DOHH2 (cell line): ENCODE results near the gene PARS2.

Experiments
- H3F3A ChIP-seq: fragments of 200-600 bp; sonication (generic), shearing (Covaris generic); 2 replicates; pipeline ENCODE4 v1.6.0; 2016; ENCODE audit warnings: antibody characterized with exemption, mild to moderate bottlenecking; ENCODE audit not compliant: control insufficient read depth, insufficient read depth
- H3K27ac ChIP-seq: fragments of 200-600 bp; sonication (generic); 2 replicates; pipeline ENCODE4 v1.5.1; 2014; ENCODE audit warnings: low read depth, mild to moderate bottlenecking, low read length, moderate library complexity
- H3K27me3 ChIP-seq: fragments of 200-600 bp; sonication (generic); 2 replicates; pipeline ENCODE4 v1.6.1; 2014; ENCODE audit warnings: mild to moderate bottlenecking, low read length, mixed read lengths; ENCODE audit not compliant: control insufficient read depth
- H3K36me3 ChIP-seq: fragments of 200-600 bp; sonication (generic); 2 replicates; pipeline ENCODE4 v1.6.1; 2014; ENCODE audit warnings: mild to moderate bottlenecking, low read length, moderate library complexity, mixed read lengths; ENCODE audit not compliant: control insufficient read depth
- H3K4me1 ChIP-seq: fragments of 200-600 bp; sonication (generic); 2 replicates; pipeline ENCODE4 v1.6.1; 2014; ENCODE audit warnings: mild to moderate bottlenecking, low read length, mixed read lengths; ENCODE audit not compliant: control insufficient read depth
- H3K4me2 ChIP-seq: fragments of 200-600 bp; sonication (generic); 2 replicates; pipeline ENCODE4 v1.6.0; 2014; ENCODE audit warnings: mild to moderate bottlenecking, low read length, moderate library complexity
- H3K4me3 ChIP-seq: fragments of 200-600 bp; sonication (generic); 2 replicates; pipeline ENCODE4 v1.5.1; 2014; ENCODE audit warnings: mild to moderate bottlenecking, low read length, mixed read lengths
- H3K79me2 ChIP-seq: fragments of 200-600 bp; sonication (generic); 2 replicates; pipeline ENCODE4 v1.6.1; 2014; ENCODE audit warnings: mild to moderate bottlenecking, low read length, mixed read lengths; ENCODE audit not compliant: control insufficient read depth
- H3K9me2 ChIP-seq: fragments of 200-600 bp; sonication (generic); replicated peaks from 2 replicates; pipeline ENCODE4 v1.6.1; 2014; ENCODE audit warnings: mild to moderate bottlenecking, low read length, mixed read lengths; ENCODE audit not compliant: control insufficient read depth
- H3K9me3 ChIP-seq: fragments of 200-600 bp; sonication (generic); 2 replicates; pipeline ENCODE4 v1.6.1; 2014; ENCODE audit warnings: antibody characterized with exemption, low read length, mixed read lengths; ENCODE audit not compliant: control insufficient read depth, insufficient read depth
- H4K20me1 ChIP-seq: fragments of 200-600 bp; sonication (generic); 2 replicates; pipeline ENCODE4 v1.6.0; 2014; ENCODE audit warnings: low read depth, mild to moderate bottlenecking, antibody characterized with exemption, low read length, moderate library complexity; ENCODE audit not compliant: control insufficient read depth, insufficient read depth
- CTCF ChIP-seq: fragments of 200-600 bp; sonication (generic); IDR thresholded peaks from one replicate; pipeline ENCODE4 v1.5.1; 2014; ENCODE audit warnings: antibody characterized with exemption, mild to moderate bottlenecking, low read depth, low read length; ENCODE audit not compliant: poor library complexity, severe bottlenecking
- EZH2phosphoT487 ChIP-seq: fragments of 200-600 bp; sonication (generic); IDR thresholded peaks from 2 replicates; pipeline ENCODE4 v1.6.1; 2017; ENCODE audit warnings: borderline replicate concordance, mild to moderate bottlenecking, antibody characterized with exemption, low read length, moderate library complexity, mixed read lengths

The PARS2 gene

GRCh38 chr1:54798206-54798605 is 33.9 kb upstream of the PARS2 start:
- TF ChIP-seq CTCF (no peak), EZH2phosphoT487 (no peak)
- H3K4me2 ChIP-seq: no peak overlapping the region
- no peaks in the 10 kb centered on the region for H3K79me2 ChIP-seq

GRCh38 chr1:54796902-54797301 is 32.6 kb upstream of the PARS2 start:
- H4K20me1 ChIP-seq: no peaks in the 10 kb centered on the region; the same call in 1 of the 2 replicates
- no peak for TF ChIP-seq EZH2phosphoT487
- TF ChIP-seq CTCF: no peak
- no peak overlapping the region for H3K4me2 ChIP-seq
- H3K4me1 ChIP-seq: peaks cover 5% of the 10 kb centered on the region
- H3K27ac ChIP-seq: no peak overlapping the region
- H3K4me3 ChIP-seq: no peak overlapping the region
- H3K79me2 ChIP-seq: no peaks in the 10 kb centered on the region
- H3K27me3 ChIP-seq: peaks cover 2% of the 10 kb centered on the region; the same call in 1 of the 2 replicates
- H3F3A ChIP-seq: no peaks in the 10 kb centered on the region
- peaks cover 3% of the 10 kb centered on the region; the same call in 1 of the 2 replicates for H3K9me3 ChIP-seq
- H3K9me2 ChIP-seq: no peaks in the 10 kb centered on the region
- no peaks in the 10 kb centered on the region for H3K36me3 ChIP-seq

More at GRCh38 chr1:54798206-54798605, 33.9 kb upstream of the PARS2 start:
- Histone ChIP-seq H3K9me3 (no peaks in the 10 kb centered on the region), H3F3A (no peaks in the 10 kb centered on the region), H3K27me3 (peaks cover 2% of the 10 kb centered on the region; the same call in 1 of the 2 replicates), H3K36me3 (no peaks in the 10 kb centered on the region), H3K4me1 (peaks cover 5% of the 10 kb centered on the region), H3K27ac (no peak overlapping the region), H4K20me1 (no peaks in the 10 kb centered on the region; the same call in 1 of the 2 replicates), H3K4me3 (no peak overlapping the region), H3K9me2 (no peaks in the 10 kb centered on the region)

- Histone ChIP-seq H3K9me3 (peaks cover 3% of the 10 kb centered on the region; the same call in 1 of the 2 replicates), H3K79me2 (no peaks in the 10 kb centered on the region), H3F3A (no peaks in the 10 kb centered on the region), H3K27me3 (no peaks in the 10 kb centered on the region), H3K4me1 (no peaks in the 10 kb centered on the region), H3K27ac (no peak overlapping the region), H3K36me3 (no peaks in the 10 kb centered on the region), H3K4me2 (no peak overlapping the region), H3K9me2 (no peaks in the 10 kb centered on the region), H3K4me3 (no peak overlapping the region), H4K20me1 (no peaks in the 10 kb centered on the region)
- TF ChIP-seq EZH2phosphoT487: no peak
- TF ChIP-seq CTCF: no peak
Measured at GRCh38 chr1:54795841-54796468, 31.6 kb upstream of the PARS2 start.
